HepG2 (cell line): Measurements from ENCODE around the gene PYGO2. TPM values are rescaled to one million over a fixed set of nuclear protein-coding genes. Genes with fewer than 3 reads are reported as not detected.

Experiments
- CEBPG ChIP-seq: IDR thresholded peaks from 2 replicates; pipeline ENCODE4 v1.6.1; 2016
- CEBPZ ChIP-seq: IDR thresholded peaks from 2 replicates; pipeline ENCODE4 v1.6.1; 2012; ENCODE audit warnings: low read length, improper control_type of control experiment
- E2F5 ChIP-seq: sonication (generic); formaldehyde crosslinking; conservative IDR thresholded peaks from 2 replicates; pipeline ENCODE4 v1.4.0; 2020; ENCODE audit warnings: missing genetic modification reagents
- ETS1 ChIP-seq: sonication (generic); formaldehyde crosslinking; IDR thresholded peaks from 2 replicates; pipeline ENCODE4 v1.4.0; 2020; ENCODE audit warnings: missing genetic modification reagents
- ETV6 ChIP-seq: sonication (generic); formaldehyde crosslinking; conservative IDR thresholded peaks from 2 replicates; pipeline ENCODE4 v1.4.0; 2020; ENCODE audit warnings: missing genetic modification reagents
- HDAC6 ChIP-seq: fragments of 200-600 bp; sonication (generic); IDR thresholded peaks from 2 replicates; pipeline ENCODE4 v1.7.0; 2017; ENCODE audit warnings: mild to moderate bottlenecking, antibody characterized with exemption, low read length, low read depth
- MXD3 ChIP-seq: IDR thresholded peaks from 2 replicates; pipeline ENCODE4 v1.6.1; 2016; ENCODE audit warnings: mild to moderate bottlenecking, missing biosample characterization, missing genetic modification reagents
- NFIC ChIP-seq: IDR thresholded peaks from 2 replicates; pipeline ENCODE4 v1.6.1; 2012; ENCODE audit warnings: mild to moderate bottlenecking, low read length, inconsistent platforms
- PAX8 ChIP-seq: sonication (generic); formaldehyde crosslinking; IDR thresholded peaks from 2 replicates; pipeline ENCODE4 v1.8.0; 2022; ENCODE audit warnings: mild to moderate bottlenecking, missing genetic modification reagents, borderline replicate concordance
- YEATS2 ChIP-seq: sonication (generic); formaldehyde crosslinking; IDR thresholded peaks from 2 replicates; pipeline ENCODE4 v1.4.0; 2020; ENCODE audit warnings: missing genetic modification reagents, borderline replicate concordance
- ZBTB10 ChIP-seq: sonication (generic); formaldehyde crosslinking; IDR thresholded peaks from 2 replicates; pipeline ENCODE4 v1.4.0; 2020; ENCODE audit warnings: missing genetic modification reagents, borderline replicate concordance
- ZBTB26 ChIP-seq: IDR thresholded peaks from 2 replicates; pipeline ENCODE4 v1.6.1; 2016; ENCODE audit warnings: missing compliant biosample characterization, missing genetic modification reagents, borderline replicate concordance
- ZBTB7A ChIP-seq: sonication (generic); formaldehyde crosslinking; IDR thresholded peaks from 2 replicates; pipeline ENCODE4 v1.8.0; 2022; ENCODE audit warnings: mild to moderate bottlenecking, missing genetic modification reagents
- ZFYVE20 ChIP-seq: sonication (generic); formaldehyde crosslinking; IDR thresholded peaks from 2 replicates; pipeline ENCODE4 v1.8.0; 2023; ENCODE audit warnings: low read depth, mild to moderate bottlenecking, moderate library complexity, missing genetic modification reagents, borderline replicate concordance
- ZNF251 ChIP-seq: sonication (generic); formaldehyde crosslinking; IDR thresholded peaks from 2 replicates; pipeline ENCODE4 v1.9.0; 2021; ENCODE audit warnings: mild to moderate bottlenecking, missing genetic modification reagents
- ZNF773 ChIP-seq: sonication (generic); formaldehyde crosslinking; IDR thresholded peaks from 2 replicates; pipeline ENCODE4 v1.4.0; 2020; ENCODE audit warnings: missing genetic modification reagents, borderline replicate concordance
- ZNF781 ChIP-seq: sonication (generic); formaldehyde crosslinking; IDR thresholded peaks from 2 replicates; pipeline ENCODE4 v1.5.1; 2020; ENCODE audit warnings: borderline replicate concordance, mild to moderate bottlenecking, missing genetic modification reagents; ENCODE audit errors: not compliant biosample characterization
- ZNF782 ChIP-seq: sonication (generic); formaldehyde crosslinking; IDR thresholded peaks from 2 replicates; pipeline ENCODE4 v1.4.0; 2020; ENCODE audit warnings: missing genetic modification reagents, mild to moderate bottlenecking, borderline replicate concordance
- polyA plus RNA-seq, 8 experiments: library from polyadenylated mRNA; depleted of rRNA in 3 of 8; stranded (reverse) in 7 of 8; unstranded in 1 of 8; fragments of >200 nt; fragmentation: Illumina TruSeq in 4 of 8; extraction: Trizol in 4 of 8; gene quantifications; 2 replicates each; pipeline versions ENCODE4 v1.2.1 to v1.2.3, GENCODE V29; 2011 to 2016; ENCODE audit warnings: low read depth in 4 of 8, missing spikeins in 1 of 8, mixed read lengths in 1 of 8; ENCODE audit not compliant: insufficient read depth in 1 of 8
- total RNA-seq, 5 experiments: library from RNA; depleted of rRNA; stranded (reverse); fragments of >200 nt; fragmentation: Illumina TruSeq; extraction: Trizol; gene quantifications; 2 replicates each; pipeline ENCODE4 v1.2.3, GENCODE V29; 2016; ENCODE audit warnings: low read depth in 1 of 5

The PYGO2 gene
- total and polyA plus RNA-seq, 2 of the 13 experiments (the other 11 are each of a cell fraction or from before 2014, with no cell fraction given), result 20.3 to 21.8 TPM

GRCh38 chr1:154999571-155000410, 38.2 kb upstream of the PYGO2 start (continued):
- no peak; the same call in 1 of the 2 replicates for TF ChIP-seq ZBTB10 (CRISPR knock-in tag)
- TF ChIP-seq ZNF781 (CRISPR knock-in tag), result no peak
- no peak for TF ChIP-seq ZBTB26 (CRISPR knock-in tag)
- no peak for TF ChIP-seq YEATS2
- no peak for TF ChIP-seq ZNF782 (CRISPR knock-in tag)
- no peak for TF ChIP-seq E2F5 (CRISPR knock-in tag)
- TF ChIP-seq CEBPG (CRISPR knock-in tag), result no peak
- no peak for TF ChIP-seq CEBPZ
- peak; percentile 45; the same call in 1 of the 2 replicates for TF ChIP-seq ZBTB7A (CRISPR knock-in tag)
- no peak for TF ChIP-seq HDAC6
- 0 out of 2 replicates have a peak, but pooled peaks have one; percentile 3 for TF ChIP-seq ETV6
- no peak for TF ChIP-seq ETS1
- no peak for TF ChIP-seq ZNF773 (CRISPR knock-in tag)
- no peak for TF ChIP-seq ZFYVE20 (CRISPR knock-in tag)
- TF ChIP-seq MXD3 (CRISPR knock-in tag), result no peak; the same call in 1 of the 2 replicates
- TF ChIP-seq ZNF251, result no peak
- no peak for TF ChIP-seq PAX8 (CRISPR knock-in tag)
- TF ChIP-seq NFIC, result no peak
